Pancreas (tissue), 10 donors: ENCODE results near the gene EXTL1. TPM values are rescaled to one million over a fixed set of nuclear protein-coding genes. Genes with fewer than 3 reads are reported as not detected.

Experiments used
- ATAC-seq, 4 donors: fragments of 200-7000 bp; cut with Tn5 transposase; one replicate each; pipeline versions ENCODE4 v1.8.0 to v1.9.1; 2020; ENCODE audit warnings: mild to moderate bottlenecking in 4 of 4, moderate library complexity in 4 of 4
- DNase-seq, 6 donors: peaks; one replicate each; pipeline ENCODE4 v3.0.0-alpha.2; 2020
- FAIRE-seq: peaks from 2 replicates; lab custom pipeline; 2012; peaks lifted over from hg19 to GRCh38; lab: Jason Lieb, UNC
- H3K27ac ChIP-seq, 4 donors: fragments of 200-600 bp; sonication (generic); 1 replicate in 3 of 4; 2 replicates in 1 of 4; pipeline versions ENCODE4 v1.5.0 to v1.8.0; 2020
- H3K27me3 ChIP-seq, 4 donors: fragments of 200-600 bp; one replicate each; pipeline ENCODE4 v1.8.0; 2021
- H3K36me3 ChIP-seq, 3 donors: fragments of 200-600 bp; sonication (generic) in 1 of 3; one replicate each; pipeline versions ENCODE4 v1.5.0 to v1.8.0; 2020 to 2021
- H3K4me1 ChIP-seq, 3 donors: fragments of 200-600 bp; one replicate each; pipeline ENCODE4 v1.8.0; 2021
- H3K4me3 ChIP-seq, 4 donors: fragments of 200-600 bp; sonication (generic) in 2 of 4; one replicate each; pipeline versions ENCODE4 v1.5.0 to v1.8.0; 2020 to 2021
- H3K9me3 ChIP-seq, 4 donors: fragments of 200-600 bp; one replicate each; pipeline ENCODE4 v1.8.0; 2021
- CTCF ChIP-seq, 4 donors: fragments of 200-600 bp; sonication (generic) in 3 of 4; IDR thresholded peaks; one replicate each; pipeline versions ENCODE4 v1.5.0 to v1.8.0; 2021; ENCODE audit warnings: antibody characterized with exemption in 4 of 4
- WGBS, 2 donors: extraction: QIAGEN DNeasy Blood & Tissue Kit; methylation state at CpG; one replicate each; pipeline ENCODE4 v1.1.7; 2013; 5-methylcytosine and 5-hydroxymethylcytosine counted together
- intact Hi-C, 3 donors: fragments of 100-400 bp; cut with DNase I; formaldehyde crosslinking; loops; one replicate each; pipeline versions ENCODE4 v1.11.1 to v1.14.2; 2022
- polyA plus RNA-seq, 2 donors: library from polyadenylated mRNA; stranded (reverse); fragments of 200-250 nt; gene quantifications; one replicate each; pipeline ENCODE4 v1.2.3, GENCODE V29; 2013
- total RNA-seq, 6 donors: library from RNA; stranded (reverse); fragmentation: NEBNext Ultra II Directional in 4 of 6; extraction: Animal tissue kit (Norgen Biotek cat#: 25700) in 4 of 6; gene quantifications; one replicate each; pipeline versions ENCODE4 v1.2.1 to v1.2.4, GENCODE V29; 2021 to 2023
- donor health status: healthy with polysubstance abuse.
- donor health status: DM: no; HTN: no; CAD: no; lungs with moderate emphysema.
- donor health status: DM: no; HTN: no; CAD: no.
- donor health status: control.
- donor health status: control.
- donor health status: Bipolar disorder and iron deficiency.
- donor health status: DM: yes; HTN: yes; CAD: no.
- donor health status: DM: no; HTN: no; CAD: no.
- donor health status: DM: no; HTN: no; CAD: no.
- donor health status: DM: yes; HTN: yes; CAD: no.

The EXTL1 gene
- total and polyA plus RNA-seq, 8 donors: 0.04 to 0.34 (median 0.18) TPM

GRCh38 chr1:26003756-26004155 is 17.8 kb upstream of the EXTL1 start:
- ATAC-seq (no peak), DNase-seq (no peak), FAIRE-seq (no peak)
- intact Hi-C loops: loop anchor here in 2 of 3 donors (5.0 to 10.0 kb wide), 3 partner anchors 106 to 169 kb away; no protein-coding TSS in a partner anchor
- TF ChIP-seq CTCF (IDR thresholded peaks at IDR 0.05): no peak
- no peak overlapping the region for H3K27ac ChIP-seq
- H3K27me3 ChIP-seq: no peaks in the 10 kb centered on the region
- peaks cover 0 to under 1% (median 0%) of the 10 kb centered on the region in 3 donors for H3K4me1 ChIP-seq
- no peaks in the 10 kb centered on the region for H3K36me3 ChIP-seq
- WGBS, 2 donors: 81 to 84% methylated on average over 2 of the region's 2 CpGs
- H3K9me3 ChIP-seq: no peaks in the 10 kb centered on the region
- no peak overlapping the region for H3K4me3 ChIP-seq

- intact Hi-C loops: loop anchor here in 2 of 3 donors (10.0 kb wide), 2 partner anchors 121 to 171 kb away; no protein-coding TSS in a partner anchor
- FAIRE-seq (no peak), DNase-seq (no peak), ATAC-seq (no peak)
- H3K36me3 ChIP-seq: no peaks in the 10 kb centered on the region
- no peaks in the 10 kb centered on the region for H3K9me3 ChIP-seq
- H3K4me3 ChIP-seq: no peak overlapping the region
- H3K27ac ChIP-seq: no peak overlapping the region
- H3K27me3 ChIP-seq: no peaks in the 10 kb centered on the region
- 72 to 77% methylated on average over 4 of the region's 4 CpGs for WGBS, 2 donors
- no peaks in the 10 kb centered on the region for H3K4me1 ChIP-seq
- no peak for TF ChIP-seq CTCF (IDR thresholded peaks at IDR 0.05)
These were observed 16.0 kb upstream of the EXTL1 start for GRCh38 chr1:26005434-26006105.

GRCh38 chr1:26006710-26007109 is 14.9 kb upstream of the EXTL1 start:
- 89 to 92% methylated on average over 16 of the region's 16 CpGs for WGBS, 2 donors
- Histone ChIP-seq H3K27me3 (no peaks in the 10 kb centered on the region), H3K27ac (no peak overlapping the region), H3K9me3 (no peaks in the 10 kb centered on the region), H3K4me3 (no peak overlapping the region), H3K36me3 (no peaks in the 10 kb centered on the region), H3K4me1 (no peaks in the 10 kb centered on the region)
- FAIRE-seq: no peak
- intact Hi-C loops: loop anchor here in 2 of 3 donors (10.0 kb wide), 2 partner anchors 122 to 172 kb away; no protein-coding TSS in a partner anchor
- no peak for DNase-seq
- no peak for ATAC-seq
- no peak for TF ChIP-seq CTCF (IDR thresholded peaks at IDR 0.05)

- DNase-seq (no peak), ATAC-seq (no peak), FAIRE-seq (no peak)
- no peak for TF ChIP-seq CTCF (IDR thresholded peaks at IDR 0.05)
- WGBS, 2 donors: 67 to 79% methylated on average over 6 of the region's 6 CpGs
- Histone ChIP-seq H3K9me3 (no peaks in the 10 kb centered on the region), H3K27me3 (no peaks in the 10 kb centered on the region), H3K36me3 (no peaks in the 10 kb centered on the region), H3K4me1 (no peaks in the 10 kb centered on the region), H3K27ac (no peak overlapping the region), H3K4me3 (no peak overlapping the region)
- intact Hi-C loops: loop anchor here in 2 of 3 donors (10.0 kb wide), 2 partner anchors 125 to 175 kb away; no protein-coding TSS in a partner anchor
These were observed 11.7 kb upstream of the EXTL1 start for GRCh38 chr1:26009796-26010447.
